Neural progenitor cell (in vitro differentiated cells): ENCODE data around the gene SLC6A11. TPM values are rescaled to one million over a fixed set of nuclear protein-coding genes. Genes with fewer than 3 reads are reported as not detected.

Experiments
- DNase-seq: peaks from one replicate; pipeline ENCODE4 v3.0.0-alpha.2; 2016; ENCODE audit warnings: low spot score
- H2AFZ ChIP-seq: fragments of 200-600 bp; sonication (generic); replicated peaks from 2 replicates; pipeline ENCODE4 v1.6.1; 2016; ENCODE audit warnings: antibody characterized with exemption
- H3F3A ChIP-seq: fragments of 200-600 bp; sonication (generic); 2 replicates; pipeline ENCODE4 v1.6.1; 2016; ENCODE audit warnings: antibody characterized with exemption, low read depth
- H3K27ac ChIP-seq: fragments of 200-600 bp; sonication (generic); 2 replicates; pipeline ENCODE4 v1.5.1; 2016; ENCODE audit warnings: mild to moderate bottlenecking
- H3K27me3 ChIP-seq: fragments of 200-600 bp; sonication (generic); 2 replicates; pipeline ENCODE4 v1.6.1; 2016; ENCODE audit warnings: mild to moderate bottlenecking, moderate library complexity
- H3K36me3 ChIP-seq: fragments of 200-600 bp; sonication (generic); 2 replicates; pipeline ENCODE4 v1.5.1; 2016
- H3K4me1 ChIP-seq: fragments of 200-600 bp; sonication (generic); 2 replicates; pipeline ENCODE4 v1.6.1; 2016; ENCODE audit warnings: mixed run types
- H3K4me2 ChIP-seq: fragments of 200-600 bp; sonication (generic); 2 replicates; pipeline ENCODE4 v1.6.1; 2016
- H3K4me3 ChIP-seq: fragments of 200-600 bp; sonication (generic); 2 replicates; pipeline ENCODE4 v1.5.1; 2016
- H3K79me2 ChIP-seq: fragments of 200-600 bp; sonication (generic); 2 replicates; pipeline ENCODE4 v1.6.1; 2016; ENCODE audit warnings: low read depth
- H3K9ac ChIP-seq: fragments of 200-600 bp; sonication (generic); 2 replicates; pipeline ENCODE4 v1.6.1; 2016
- H3K9me3 ChIP-seq: fragments of 200-600 bp; sonication (generic); 2 replicates; pipeline ENCODE4 v1.5.1; 2016; ENCODE audit warnings: low read depth
- H4K20me1 ChIP-seq: fragments of 200-600 bp; sonication (generic); 2 replicates; pipeline ENCODE4 v1.6.1; 2016; ENCODE audit warnings: low read depth
- H3K27ac Mint-ChIP-seq: 3 replicates; pipeline ENCODE4 v1.8.0; 2021; ENCODE audit warnings: mixed read lengths
- H3K27me3 Mint-ChIP-seq: 2 replicates; pipeline ENCODE4 v1.8.0; 2022; ENCODE audit warnings: low read depth, mild to moderate bottlenecking, inconsistent platforms, moderate library complexity, mixed read lengths; ENCODE audit not compliant: insufficient read depth
- H3K36me3 Mint-ChIP-seq: 3 replicates; pipeline ENCODE4 v1.8.0; 2021; ENCODE audit warnings: mixed read lengths
- H3K4me1 Mint-ChIP-seq: 3 replicates; pipeline ENCODE4 v1.8.0; 2021; ENCODE audit warnings: mixed read lengths
- H3K4me3 Mint-ChIP-seq: 3 replicates; pipeline ENCODE4 v1.8.0; 2021; ENCODE audit warnings: mild to moderate bottlenecking, moderate library complexity, mixed read lengths
- H3K9me3 Mint-ChIP-seq: 3 replicates; pipeline ENCODE4 v1.8.0; 2020; ENCODE audit warnings: mixed read lengths
- CTCF ChIP-seq: fragments of 200-600 bp; sonication (generic); IDR thresholded peaks from 2 replicates; pipeline ENCODE4 v1.5.1; 2017; ENCODE audit warnings: antibody characterized with exemption, mild to moderate bottlenecking
- EZH2 ChIP-seq: fragments of 200-600 bp; sonication (generic); IDR thresholded peaks from 2 replicates; pipeline ENCODE4 v1.6.1; 2017; ENCODE audit warnings: antibody characterized with exemption, mild to moderate bottlenecking, moderate library complexity
- EZH2phosphoT487 ChIP-seq: fragments of 200-600 bp; sonication (generic); IDR thresholded peaks from 2 replicates; pipeline ENCODE4 v1.6.1; 2017; ENCODE audit warnings: antibody characterized with exemption
- total RNA-seq: library from RNA; depleted of rRNA; stranded (reverse); fragments of >200 nt; gene quantifications from 2 replicates; pipeline ENCODE4 v1.2.3, GENCODE V29; 2015; ENCODE audit warnings: low replicate concordance

Gene SLC6A11
- total RNA-seq, 1 donor from 2014 or later: 0.86 TPM

GRCh38 chr3:10936686-10937085 lies 120.7 kb downstream of the SLC6A11 start:
- no peaks in the 10 kb centered on the region for H3K36me3 ChIP-seq
- H3K4me3 ChIP-seq: no peak overlapping the region
- peaks cover 11% of the 10 kb centered on the region for H3K27me3 Mint-ChIP-seq
- no peak overlapping the region for H2AFZ ChIP-seq
- no peak overlapping the region for H3K9ac ChIP-seq
- no peak overlapping the region for H3K4me3 Mint-ChIP-seq
- no peak overlapping the region for H3K27ac ChIP-seq
- H3F3A ChIP-seq: no peaks in the 10 kb centered on the region
- no peaks in the 10 kb centered on the region for H4K20me1 ChIP-seq
- H3K9me3 ChIP-seq: no peaks in the 10 kb centered on the region
- no peak overlapping the region for H3K4me2 ChIP-seq
- no peaks in the 10 kb centered on the region for H3K27me3 ChIP-seq
- H3K4me1 ChIP-seq: no peaks in the 10 kb centered on the region
- no peak overlapping the region for H3K27ac Mint-ChIP-seq
- H3K4me1 Mint-ChIP-seq: peaks cover 11% of the 10 kb centered on the region
- no peaks in the 10 kb centered on the region for H3K79me2 ChIP-seq
- DNase-seq: no peak
- TF ChIP-seq EZH2: no peak
- TF ChIP-seq CTCF: no peak
- TF ChIP-seq EZH2phosphoT487: no peak
- no peaks in the 10 kb centered on the region for H3K9me3 Mint-ChIP-seq
- H3K36me3 Mint-ChIP-seq: no peaks in the 10 kb centered on the region

GRCh38 chr3:10937141-10937825 lies 121.3 kb downstream of the SLC6A11 start:
- no peaks in the 10 kb centered on the region for H3K36me3 Mint-ChIP-seq
- H4K20me1 ChIP-seq: no peaks in the 10 kb centered on the region
- peaks cover 7% of the 10 kb centered on the region for H3K4me1 Mint-ChIP-seq
- H3K27ac ChIP-seq: no peak overlapping the region
- no peak overlapping the region for H3K4me2 ChIP-seq
- H2AFZ ChIP-seq: no peak overlapping the region
- H3K27ac Mint-ChIP-seq: no peak overlapping the region
- TF ChIP-seq EZH2 (no peak), EZH2phosphoT487 (no peak), CTCF (no peak)
- no peak overlapping the region for H3K9ac ChIP-seq
- no peak for DNase-seq
- H3K27me3 Mint-ChIP-seq: peaks cover 13% of the 10 kb centered on the region
- no peak overlapping the region for H3K4me3 Mint-ChIP-seq
- no peaks in the 10 kb centered on the region for H3K79me2 ChIP-seq
- H3F3A ChIP-seq: no peaks in the 10 kb centered on the region
- no peaks in the 10 kb centered on the region for H3K27me3 ChIP-seq
- no peak overlapping the region for H3K4me3 ChIP-seq
- H3K4me1 ChIP-seq: no peaks in the 10 kb centered on the region
- H3K36me3 ChIP-seq: no peaks in the 10 kb centered on the region
- H3K9me3 ChIP-seq: peaks cover 1% of the 10 kb centered on the region
- H3K9me3 Mint-ChIP-seq: peaks cover under 1% of the 10 kb centered on the region

- H3K4me3 ChIP-seq: no peak overlapping the region
- Mint-ChIP-seq H3K27ac (peak overlapping the region; percentile 33), H3K4me1 (peaks cover 7% of the 10 kb centered on the region), H3K4me3 (no peak overlapping the region), H3K36me3 (no peaks in the 10 kb centered on the region), H3K27me3 (peaks cover 22% of the 10 kb centered on the region), H3K9me3 (peaks cover 5% of the 10 kb centered on the region)
- no peak overlapping the region for H3K9ac ChIP-seq
- H3K4me2 ChIP-seq: no peak overlapping the region
- H3K9me3 ChIP-seq: peaks cover 3% of the 10 kb centered on the region
- no peak overlapping the region for H3K27ac ChIP-seq
- H3F3A ChIP-seq: no peaks in the 10 kb centered on the region
- H3K4me1 ChIP-seq: no peaks in the 10 kb centered on the region
- no peaks in the 10 kb centered on the region for H4K20me1 ChIP-seq
- TF ChIP-seq EZH2 (no peak), CTCF (no peak), EZH2phosphoT487 (no peak)
- H2AFZ ChIP-seq: no peak overlapping the region
- no peak for DNase-seq
- no peaks in the 10 kb centered on the region for H3K36me3 ChIP-seq
- no peaks in the 10 kb centered on the region for H3K27me3 ChIP-seq
- H3K79me2 ChIP-seq: no peaks in the 10 kb centered on the region
These were observed 123.5 kb downstream of the SLC6A11 start for GRCh38 chr3:10939556-10939955.
